HG02852 (cell line): Measurements from ENCODE around the gene MARK3.

Experiments
- ATAC-seq: cut with Tn5 transposase; IDR thresholded peaks from one replicate; pipeline ENCODE4 v1.9.1; 2021; ENCODE audit warnings: mild to moderate bottlenecking, moderate library complexity; ENCODE audit not compliant: unreplicated experiment

MARK3 gene

DNA sequence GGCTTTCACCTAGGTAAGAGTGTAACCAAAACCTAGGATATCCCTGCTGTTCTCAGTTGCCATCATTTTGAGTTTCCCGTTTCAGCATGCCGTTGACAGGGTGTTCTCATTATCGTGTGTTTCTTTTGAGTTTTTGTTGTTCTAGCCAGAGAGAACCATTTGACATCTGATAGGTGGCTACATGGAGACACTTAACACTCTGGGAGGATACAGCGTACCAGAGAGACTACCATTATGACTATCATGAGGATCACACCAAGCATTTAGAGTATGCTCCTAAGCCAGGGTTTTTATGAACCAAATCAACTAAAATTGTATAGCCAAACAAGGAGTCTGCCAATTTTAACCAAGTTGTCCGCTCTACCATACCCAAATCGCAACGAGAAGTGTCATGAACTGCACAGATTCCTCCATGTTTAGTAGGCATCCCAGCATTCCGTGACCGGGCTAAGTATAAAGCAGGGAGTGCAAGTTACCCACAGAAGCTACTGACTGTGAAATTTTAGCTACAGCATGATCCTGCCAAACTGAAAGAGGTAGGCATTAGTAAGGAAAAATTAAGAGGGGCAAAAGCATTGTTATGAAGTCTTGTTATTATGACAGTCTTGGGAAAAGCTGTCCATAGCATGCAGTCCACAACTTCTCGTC is 48.8 kb downstream of the MARK3 start:
- no peak for ATAC-seq

DNA sequence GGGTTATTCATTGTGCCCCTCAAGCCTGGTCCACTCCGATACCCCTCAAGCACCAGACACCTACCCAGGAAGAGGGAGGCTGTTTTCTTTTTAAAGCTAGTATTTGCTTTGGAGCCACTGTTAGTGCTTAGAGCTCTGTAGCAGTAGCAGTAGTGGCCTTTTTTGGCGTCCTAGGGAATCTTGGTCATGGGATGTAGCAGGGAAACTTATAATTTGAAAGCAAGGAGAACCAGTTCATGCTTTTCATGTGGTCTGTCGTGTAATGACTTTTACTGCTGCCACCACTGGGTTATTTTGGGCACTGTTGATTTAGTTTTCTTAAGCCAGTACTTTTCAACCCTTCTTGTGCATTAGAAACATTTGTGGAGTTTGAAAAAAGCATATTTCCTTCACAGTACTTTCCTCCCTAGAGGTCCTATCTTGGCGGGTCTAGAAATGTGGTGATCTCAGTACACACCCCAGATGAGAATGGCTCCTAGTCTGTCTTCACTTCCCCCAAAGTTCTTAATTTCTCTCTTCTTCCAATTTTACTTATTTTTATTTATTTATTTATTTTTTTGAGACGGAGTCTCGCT is 49.7 kb downstream of the MARK3 start:
- no peak for ATAC-seq

GRCh38 chr14:103436533-103436932 is 51.3 kb downstream of the MARK3 start:
- no peak for ATAC-seq

DNA sequence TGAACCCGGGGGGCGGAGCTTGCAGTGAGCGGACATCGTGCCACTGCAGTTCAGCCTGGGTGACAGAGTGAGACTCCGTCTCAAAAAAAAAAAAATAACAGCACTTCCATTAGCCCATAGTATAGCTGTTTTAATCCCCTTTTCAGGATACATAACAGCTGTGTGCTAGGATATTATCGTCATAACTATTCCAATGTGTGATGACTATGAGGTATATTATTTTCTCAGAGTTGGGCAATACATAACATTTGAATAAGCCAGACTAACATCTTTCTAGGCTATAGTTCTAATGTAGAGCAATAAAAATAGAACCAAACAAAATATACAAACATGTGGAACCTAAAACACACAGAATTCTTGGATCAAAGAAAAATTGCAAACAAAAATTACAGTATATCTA is 57.1 kb downstream of the MARK3 start:
- ATAC-seq = no peak

DNA sequence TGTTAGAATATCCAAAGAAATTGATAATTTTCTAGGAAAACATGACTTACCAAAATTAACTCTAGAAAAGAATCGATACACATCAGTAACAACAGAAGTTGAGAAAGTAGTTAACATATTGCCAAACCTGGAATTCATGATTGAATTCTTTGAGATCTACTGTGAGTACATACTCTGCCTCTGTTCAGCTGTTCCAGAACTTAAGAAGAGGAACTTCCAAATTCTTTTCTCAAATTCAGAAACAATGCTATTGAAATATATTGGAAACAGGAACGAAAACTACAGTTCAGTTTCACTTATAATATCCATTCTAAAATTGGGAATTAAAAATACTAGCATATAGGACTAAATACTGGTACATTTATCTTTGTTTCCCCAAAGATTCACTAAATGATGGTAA is 57.9 kb downstream of the MARK3 start:
- no peak for ATAC-seq

DNA sequence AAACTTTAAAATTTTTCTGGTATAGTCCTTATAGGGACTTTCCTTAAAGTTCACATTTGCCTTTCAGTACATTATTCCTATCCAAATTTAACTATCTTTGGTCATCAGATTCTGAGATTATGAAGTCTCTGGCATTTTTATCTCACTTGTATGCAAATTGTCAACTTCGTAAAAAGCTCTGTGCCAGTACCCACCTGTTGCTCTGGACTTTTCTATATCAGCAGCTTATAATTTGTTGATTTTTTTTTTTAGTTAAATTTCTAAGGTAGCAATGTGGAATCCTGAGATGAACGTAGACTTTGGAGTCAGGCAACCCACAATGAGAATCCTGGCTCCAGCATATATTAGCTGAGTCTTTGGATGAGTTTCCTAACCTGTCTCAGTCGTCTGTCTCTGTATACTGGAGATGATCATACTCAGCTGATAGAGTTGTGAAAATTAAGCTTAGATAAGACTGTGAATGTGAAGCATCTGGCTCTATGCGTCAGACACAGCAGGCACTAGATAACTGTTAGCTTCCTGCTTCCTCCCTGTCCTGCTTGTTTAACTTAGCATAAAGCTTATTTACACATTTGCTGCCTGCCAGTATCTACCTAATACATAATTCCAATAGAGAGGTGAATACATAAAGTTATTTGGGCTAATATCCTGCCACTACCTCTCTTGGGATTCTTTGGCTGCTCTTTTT is 59.8 kb downstream of the MARK3 start:
- no peak for ATAC-seq

- no peak for ATAC-seq
Measured at GRCh38 chr14:103445806-103446205, 60.6 kb downstream of the MARK3 start.

GRCh38 chr14:103448097-103448496 is 62.9 kb downstream of the MARK3 start:
- ATAC-seq = no peak

- ATAC-seq = no peak
Measured at GRCh38 chr14:103449634-103450161, 64.5 kb downstream of the MARK3 start.

- no peak for ATAC-seq
Measured at GRCh38 chr14:103450416-103450815, 65.2 kb downstream of the MARK3 start.

- ATAC-seq = no peak
Measured at GRCh38 chr14:103451401-103451800, 66.2 kb downstream of the MARK3 start.

- no peak for ATAC-seq
Measured at GRCh38 chr14:103453791-103454190, 68.6 kb downstream of the MARK3 start.

GRCh38 chr14:103456167-103456835 is 71.1 kb downstream of the MARK3 start:
- ATAC-seq = no peak

DNA sequence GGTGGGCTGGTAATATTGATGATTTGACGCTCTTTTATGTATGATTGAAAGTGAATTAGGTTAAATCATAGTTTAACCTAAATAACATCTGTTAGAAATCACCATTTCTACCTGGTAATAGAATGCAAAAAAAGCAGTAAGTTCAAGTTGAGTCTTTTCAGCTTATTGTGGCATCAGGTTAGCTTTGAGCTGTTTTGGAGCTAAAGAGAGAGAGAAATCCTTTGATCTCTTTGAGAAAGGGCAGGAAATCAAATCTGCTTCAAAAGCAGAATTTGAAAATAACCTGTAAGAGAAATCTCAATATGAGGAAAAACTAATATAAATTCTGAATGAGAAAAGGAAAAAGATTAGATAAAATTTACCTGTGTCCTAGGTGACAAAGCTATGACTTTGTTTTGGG is 75.2 kb downstream of the MARK3 start:
- ATAC-seq = no peak

DNA sequence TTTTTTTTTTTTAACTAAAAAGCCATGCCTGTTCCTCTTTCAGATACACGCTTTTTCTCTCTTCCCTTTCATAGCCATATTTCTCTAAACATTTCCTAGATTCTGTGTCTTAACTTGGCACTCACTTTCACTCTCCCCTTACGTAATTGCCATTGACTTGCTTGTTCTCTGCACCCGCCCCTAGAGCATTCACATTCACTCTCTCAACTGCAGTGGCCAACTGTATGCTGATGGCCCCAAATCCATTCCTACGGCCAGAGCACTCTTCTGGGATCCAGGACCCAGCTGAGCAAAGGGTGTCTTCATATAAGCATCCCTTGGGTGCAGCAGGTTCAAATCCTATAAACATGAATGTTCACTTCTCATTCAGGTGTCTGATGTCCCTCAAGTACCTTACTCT is 77.9 kb downstream of the MARK3 start:
- no peak for ATAC-seq

GRCh38 chr14:103463851-103464250 is 78.6 kb downstream of the MARK3 start:
- no peak for ATAC-seq

GRCh38 chr14:103472939-103473338 is 87.7 kb downstream of the MARK3 start:
- ATAC-seq = no peak

DNA sequence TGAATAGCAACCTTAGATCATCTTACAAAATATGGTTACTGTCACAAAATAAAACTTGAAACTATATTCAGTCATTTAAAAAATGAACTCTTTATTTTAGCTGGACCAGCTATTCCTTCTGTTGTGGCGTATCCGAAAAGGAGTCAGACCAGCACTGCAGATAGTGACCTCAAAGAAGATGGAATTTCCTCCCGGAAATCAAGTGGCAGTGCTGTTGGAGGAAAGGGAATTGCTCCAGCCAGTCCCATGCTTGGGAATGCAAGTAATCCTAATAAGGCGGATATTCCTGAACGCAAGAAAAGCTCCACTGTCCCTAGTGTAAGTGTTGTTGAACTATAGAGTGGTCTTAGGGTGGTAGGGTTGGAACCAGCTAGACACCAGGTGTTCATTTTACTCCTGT is 89.7 kb downstream of the MARK3 start:
- ATAC-seq = no peak

GRCh38 chr14:103476065-103476464 is 90.8 kb downstream of the MARK3 start:
- ATAC-seq = no peak

DNA sequence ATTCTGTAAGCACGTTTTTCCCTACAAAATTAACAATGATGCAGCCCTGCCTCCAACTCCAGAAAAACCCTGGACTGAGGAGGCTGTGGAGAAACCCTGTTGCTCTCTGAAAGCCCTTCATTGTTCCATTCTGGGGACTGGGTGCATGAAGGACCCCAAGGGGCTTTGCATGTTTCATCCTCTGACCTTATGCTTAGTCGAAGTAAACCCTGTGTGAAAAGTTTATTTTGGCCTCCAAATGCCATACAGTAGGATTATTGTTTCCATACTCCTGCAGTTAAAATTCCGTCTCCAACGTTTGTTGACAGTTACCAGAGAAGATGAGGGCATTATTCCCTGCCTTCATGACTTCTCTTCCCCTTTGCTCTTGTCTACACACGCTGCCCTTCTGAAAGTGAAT is 91.4 kb downstream of the MARK3 start:
- ATAC-seq = no peak

DNA sequence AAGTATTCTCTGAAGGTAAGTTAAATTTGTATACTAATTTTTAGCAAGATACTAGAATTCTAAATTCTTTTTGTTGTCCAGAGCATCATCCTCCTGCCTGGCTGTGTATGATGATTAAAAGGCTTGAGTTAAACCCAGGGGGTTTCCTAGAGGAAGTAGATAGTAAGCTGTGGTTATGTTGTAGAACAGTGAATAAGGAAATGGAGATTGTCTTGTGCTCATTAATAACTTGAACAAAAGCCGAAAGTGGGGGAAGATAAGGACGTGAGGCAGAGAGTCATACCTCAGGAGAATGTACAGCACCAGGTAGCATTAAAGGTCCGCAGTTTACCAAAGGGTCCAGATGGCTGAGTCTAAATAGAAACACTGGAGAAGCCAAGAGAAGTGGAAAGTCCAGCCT is 95.4 kb downstream of the MARK3 start:
- peak; percentile 80 for ATAC-seq

GRCh38 chr14:103483600-103483999 is 98.4 kb downstream of the MARK3 start:
- ATAC-seq = no peak
